SK-N-SH (cell line): ENCODE data around the gene FHL2. TPM values are rescaled to one million over a fixed set of nuclear protein-coding genes. Genes with fewer than 3 reads are reported as not detected.

Experiments
- CTCF ChIA-PET: fragments of 300-600, 350-600 bp; formaldehyde crosslinking; extraction: SDS; loops from one replicate; lab custom pipeline; 2021; lab: Yijun Ruan, JAX
- POLR2A ChIA-PET: fragments of 350-600 bp; sonication (Branson Sonifier 250); formaldehyde crosslinking; extraction: SDS; loops from one replicate; lab custom pipeline; 2020; ENCODE audit warnings: antibody characterized with exemption, inconsistent platforms; lab: Yijun Ruan, JAX
- DNase-seq: peaks from one replicate; pipeline ENCODE4 v3.0.0; 2012
- H2AFZ ChIP-seq: fragments of 200-600 bp; sonication (generic); 2 replicates; pipeline ENCODE4 v1.8.1; 2016; ENCODE audit warnings: antibody characterized with exemption, mild to moderate bottlenecking, low read depth
- H3F3A ChIP-seq: fragments of 200-600 bp; sonication (generic); replicated peaks from 2 replicates; pipeline ENCODE3; 2016; ENCODE audit warnings: antibody characterized with exemption, mild to moderate bottlenecking; ENCODE audit not compliant: insufficient read depth
- H3K27ac ChIP-seq, 2 experiments: fragments of 200-500 bp in 1 of 2; fragments of 200-600 bp in 1 of 2; sonication (Bioruptor generic) in 1 of 2; sonication (generic), shearing (Covaris generic) in 1 of 2; 2 replicates each; pipeline versions ENCODE4 v1.5.1 to v1.6.1; 2014 to 2016; ENCODE audit warnings: low read depth in 2 of 2, inconsistent platforms in 1 of 2, low read length in 1 of 2, mild to moderate bottlenecking in 1 of 2, mixed read lengths in 1 of 2
- H3K27me3 ChIP-seq: fragments of 200-600 bp; sonication (generic), shearing (Covaris generic); 2 replicates; pipeline ENCODE4 v1.6.1; 2016; ENCODE audit warnings: mixed run types; ENCODE audit not compliant: insufficient read depth
- H3K36me3 ChIP-seq, 2 experiments: fragments of 200-500 bp in 1 of 2; fragments of 200-600 bp in 1 of 2; sonication (Bioruptor generic) in 1 of 2; sonication (generic) in 1 of 2; replicated peaks in 1 of 2; 2 replicates each; pipeline versions ENCODE3 to v1.5.1; 2014 to 2016; ENCODE audit warnings: low read length in 1 of 2, mild to moderate bottlenecking in 1 of 2; ENCODE audit not compliant: insufficient read depth in 2 of 2, control insufficient read depth in 1 of 2
- H3K4me1 ChIP-seq, 2 experiments: fragments of 200-500 bp in 1 of 2; fragments of 200-600 bp in 1 of 2; sonication (Bioruptor generic) in 1 of 2; sonication (generic), shearing (Covaris generic) in 1 of 2; 2 replicates each; pipeline versions ENCODE4 v1.5.1 to v1.6.1; 2014 to 2016; ENCODE audit warnings: low read depth in 1 of 2, low read length in 1 of 2, mixed run types in 1 of 2; ENCODE audit not compliant: insufficient read depth in 2 of 2, control insufficient read depth in 1 of 2
- H3K4me2 ChIP-seq: fragments of 200-600 bp; sonication (generic), shearing (Covaris generic); 2 replicates; pipeline ENCODE4 v1.6.1; 2017; ENCODE audit warnings: mixed run types
- H3K4me3 ChIP-seq, 2 experiments: fragments of 200-500 bp in 1 of 2; fragments of 200-600 bp in 1 of 2; sonication (Bioruptor generic) in 1 of 2; sonication (generic), shearing (Covaris generic) in 1 of 2; 2 replicates each; pipeline versions ENCODE4 v1.5.1 to v1.8.1; 2014 to 2016; ENCODE audit warnings: low read depth in 2 of 2, inconsistent platforms in 1 of 2, low read length in 1 of 2, mild to moderate bottlenecking in 1 of 2, mixed read lengths in 1 of 2, moderate library complexity in 1 of 2
- H3K79me2 ChIP-seq: fragments of 200-600 bp; sonication (generic); 2 replicates; pipeline ENCODE4 v1.8.1; 2017; ENCODE audit warnings: mild to moderate bottlenecking; ENCODE audit not compliant: insufficient read depth
- H3K9ac ChIP-seq: fragments of 200-600 bp; sonication (generic); 2 replicates; pipeline ENCODE4 v1.6.1; 2017; ENCODE audit warnings: mixed run types
- H3K9me2 ChIP-seq: fragments of 200-600 bp; sonication (generic); 2 replicates; pipeline ENCODE4 v1.6.1; 2017; ENCODE audit warnings: mixed run types
- H3K9me3 ChIP-seq: fragments of 200-600 bp; sonication (generic); 2 replicates; pipeline ENCODE4 v1.6.1; 2017; ENCODE audit warnings: mixed run types, mild to moderate bottlenecking, moderate library complexity
- H4K20me1 ChIP-seq: fragments of 200-600 bp; sonication (generic); 2 replicates; pipeline ENCODE4 v1.6.1; 2017; ENCODE audit warnings: mild to moderate bottlenecking, mixed run types; ENCODE audit not compliant: insufficient read depth
- CHD2 ChIP-seq: fragments of 150-350 bp; IDR thresholded peaks from 2 replicates; pipeline ENCODE4 v1.6.1; 2018; ENCODE audit warnings: low read length; ENCODE audit not compliant: partially characterized antibody
- EP300 ChIP-seq, 2 experiments: IDR thresholded peaks; 2 replicates each; pipeline versions ENCODE4 v1.4.0 to v1.6.1; 2012; ENCODE audit warnings: borderline replicate concordance in 1 of 2, low read depth in 1 of 2, low read length in 1 of 2
- EZH2phosphoT487 ChIP-seq: fragments of 200-600 bp; sonication (generic); IDR thresholded peaks from 2 replicates; pipeline ENCODE4 v1.6.1; 2017; ENCODE audit warnings: low read depth, mixed run types, mild to moderate bottlenecking, antibody characterized with exemption, moderate library complexity, borderline replicate concordance
- FOXJ3 ChIP-seq: sonication (generic); formaldehyde crosslinking; IDR thresholded peaks from 2 replicates; pipeline ENCODE4 v1.5.1; 2020; ENCODE audit warnings: mild to moderate bottlenecking, missing genetic modification reagents
- GATA2 ChIP-seq: sonication (generic); formaldehyde crosslinking; IDR thresholded peaks from 2 replicates; pipeline ENCODE4 v1.5.0; 2020; ENCODE audit warnings: mild to moderate bottlenecking, missing genetic modification reagents
- JUND ChIP-seq: IDR thresholded peaks from 2 replicates; pipeline ENCODE4 v1.4.0; 2012
- MXI1 ChIP-seq: IDR thresholded peaks from 2 replicates; pipeline ENCODE4 v1.6.1; 2012; ENCODE audit warnings: mild to moderate bottlenecking, low read depth, low read length, improper control_type of control experiment
- NFIC ChIP-seq: IDR thresholded peaks from 2 replicates; pipeline ENCODE4 v1.4.0; 2012; ENCODE audit warnings: borderline replicate concordance
- PBX3 ChIP-seq: IDR thresholded peaks from 2 replicates; pipeline ENCODE4; 2012
- SMC3 ChIP-seq: IDR thresholded peaks from 2 replicates; pipeline ENCODE4 v1.6.1; 2012; ENCODE audit warnings: low read depth, low read length, improper control_type of control experiment
- TCF12 ChIP-seq: IDR thresholded peaks from 2 replicates; pipeline ENCODE4 v1.4.0; 2012
- ZBTB33 ChIP-seq: IDR thresholded peaks from 2 replicates; pipeline ENCODE4 v1.4.0; 2012; ENCODE audit warnings: low read depth, borderline replicate concordance
- WGBS: methylation state at CpG from one replicate; pipeline ENCODE4 v1.1.6; 2017; ENCODE audit warnings: low lambda C conversion rate; 5-methylcytosine and 5-hydroxymethylcytosine counted together
- polyA plus RNA-seq, 3 experiments: library from polyadenylated mRNA; depleted of rRNA; stranded (reverse); fragments of >200 nt; gene quantifications; 2 replicates each; pipeline ENCODE4 v1.2.3, GENCODE V29; 2012
- TF ChIP-seq, protein P1 (sequence below): IDR thresholded peaks from 2 replicates; pipeline ENCODE4 v1.4.0; 2012; ENCODE audit warnings: low read depth, borderline replicate concordance
- TF ChIP-seq, protein P2 (sequence below): IDR thresholded peaks from 2 replicates; pipeline ENCODE4 v1.4.0; 2012; ENCODE audit warnings: low read depth

The FHL2 gene
- polyA plus RNA-seq, 1 of the 3 experiments (the other 2 are of a cell fraction) = 31.7 TPM

- H2AFZ ChIP-seq = no peak overlapping the region
- no peaks in the 10 kb centered on the region for H3K36me3 ChIP-seq
- H3F3A ChIP-seq = peaks cover 16% of the 10 kb centered on the region
- POLR2A ChIA-PET = no interaction called here
- TF ChIP-seq CHD2 (no peak), EZH2phosphoT487 (no peak)
- TF ChIP-seq, all 33 proteins: peak for 0
- no peaks in the 10 kb centered on the region for H3K79me2 ChIP-seq
- no peak overlapping the region for H3K4me2 ChIP-seq
- no peaks in the 10 kb centered on the region for H4K20me1 ChIP-seq
- H3K27me3 ChIP-seq = no peaks in the 10 kb centered on the region
- no peak for DNase-seq
- no peak overlapping the region for H3K27ac ChIP-seq
- WGBS = 88% methylated on average over 6 of the region's 6 CpGs
- no peaks in the 10 kb centered on the region for H3K9me2 ChIP-seq
- no peaks in the 10 kb centered on the region for H3K9me3 ChIP-seq
- CTCF ChIA-PET = interaction anchor here (0.7 to 3.7 kb wide), 3 partner anchors 11 to 21 kb away, joined by 3 to 21 read pairs (median 3); partner anchors contain the start of gene FHL2
- no peak overlapping the region for H3K9ac ChIP-seq
- H3K4me3 ChIP-seq = no peak overlapping the region
- H3K4me1 ChIP-seq = peaks cover 0 to 10% of the 10 kb centered on the region in 2 experiments; a peak in 3 of 4 replicates
Measured at GRCh38 chr2:105411720-105412407, 13.0 kb upstream of the FHL2 start.

- H2AFZ ChIP-seq = no peak overlapping the region
- peak overlapping the region; percentile 53; the same call in 1 of the 2 replicates for H3K4me2 ChIP-seq
- H3K36me3 ChIP-seq = no peaks in the 10 kb centered on the region
- H3K4me1 ChIP-seq = peaks cover 4 to 15% of the 10 kb centered on the region in 2 experiments; a peak in 3 of 4 replicates
- no peaks in the 10 kb centered on the region for H3K9me2 ChIP-seq
- WGBS = 63% methylated on average over 4 of the region's 4 CpGs
- no peaks in the 10 kb centered on the region for H3K27me3 ChIP-seq
- H3K9ac ChIP-seq = no peak overlapping the region
- no peak overlapping the region for H3K4me3 ChIP-seq
- no peaks in the 10 kb centered on the region for H3K9me3 ChIP-seq
- no peak for DNase-seq
- peaks cover 23% of the 10 kb centered on the region for H3F3A ChIP-seq
- TF ChIP-seq FOXJ3 (CRISPR knock-in tag) (no peak), MXI1 (no peak), TCF12 (peak; percentile 32), GATA2 (CRISPR knock-in tag) (no peak), NFIC (peak; percentile 60), JUND (no peak), SMC3 (no peak), PBX3 (0 out of 2 replicates have a peak, but pooled peaks have one; percentile 14), EP300 (IDR thresholded peaks at IDR 0.05; ENCODE audit: borderline replicate concordance in 1 of 2, low read depth in 1 of 2, low read length in 1 of 2) (no peak), ZBTB33 (no peak)
- TF ChIP-seq, protein P1, sequence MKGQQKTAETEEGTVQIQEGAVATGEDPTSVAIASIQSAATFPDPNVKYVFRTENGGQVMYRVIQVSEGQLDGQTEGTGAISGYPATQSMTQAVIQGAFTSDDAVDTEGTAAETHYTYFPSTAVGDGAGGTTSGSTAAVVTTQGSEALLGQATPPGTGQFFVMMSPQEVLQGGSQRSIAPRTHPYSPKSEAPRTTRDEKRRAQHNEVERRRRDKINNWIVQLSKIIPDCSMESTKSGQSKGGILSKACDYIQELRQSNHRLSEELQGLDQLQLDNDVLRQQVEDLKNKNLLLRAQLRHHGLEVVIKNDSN = no peak
- TF ChIP-seq, protein P2, sequence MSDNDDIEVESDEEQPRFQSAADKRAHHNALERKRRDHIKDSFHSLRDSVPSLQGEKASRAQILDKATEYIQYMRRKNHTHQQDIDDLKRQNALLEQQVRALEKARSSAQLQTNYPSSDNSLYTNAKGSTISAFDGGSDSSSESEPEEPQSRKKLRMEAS = no peak
- peak overlapping the region in 1 of 2 experiments; percentile 76; a peak in 2 of 4 replicates for H3K27ac ChIP-seq
- POLR2A ChIA-PET = no interaction called here
- H4K20me1 ChIP-seq = no peaks in the 10 kb centered on the region
- CTCF ChIA-PET = interaction anchor here (1.7 to 3.7 kb wide), 3 partner anchors 11 to 111 kb away, joined by 3 to 21 read pairs (median 8); partner anchors contain the start of gene FHL2
- H3K79me2 ChIP-seq = no peaks in the 10 kb centered on the region
Measured at GRCh38 chr2:105410554-105410953, 11.7 kb upstream of the FHL2 start.
